CD4-positive, alpha-beta T cell (primary cell): ENCODE results near the gene NOS1AP. TPM values are rescaled to one million over a fixed set of nuclear protein-coding genes. Genes with fewer than 3 reads are reported as not detected.

Experiments
- ATAC-seq: fragments of 200-7000 bp; cut with Tn5 transposase; one replicate; pipeline ENCODE4 v1.10.0; 2022; ENCODE audit warnings: mild to moderate bottlenecking; ENCODE audit not compliant: poor library complexity
- CTCF ChIA-PET: fragments of 350-600 bp; sonication (Branson Sonifier 250); formaldehyde crosslinking; loops from one replicate; lab custom pipeline; 2021; ENCODE audit warnings: antibody characterized with exemption, inconsistent platforms; lab: Charles Lee
- POLR2A ChIA-PET: fragments of 350-600 bp; sonication (Branson Sonifier 250); formaldehyde crosslinking; loops from one replicate; lab custom pipeline; 2021; ENCODE audit warnings: antibody characterized with exemption, inconsistent platforms; lab: Charles Lee
- DNase-seq, 14 experiments: peaks; one replicate each; pipeline ENCODE4 v3.0.0-alpha.2; 2013 to 2020; ENCODE audit warnings: mixed read lengths in 2 of 14
- H3K27ac ChIP-seq, 2 donors: one replicate each; pipeline versions ENCODE4 v1.5.1 to v1.7.0; 2013; ENCODE audit warnings: low read length in 2 of 2, low read depth in 1 of 2, mild to moderate bottlenecking in 1 of 2
- H3K27me3 ChIP-seq, 2 experiments: 1 replicate in 1 of 2; 2 replicates in 1 of 2; pipeline versions ENCODE4 v1.6.1 to v1.7.0; 2013; ENCODE audit warnings: low read length in 2 of 2, control low read depth in 1 of 2, mild to moderate bottlenecking in 1 of 2, moderate library complexity in 1 of 2; ENCODE audit not compliant: insufficient read depth in 2 of 2, control insufficient read depth in 1 of 2
- H3K36me3 ChIP-seq: one replicate; pipeline ENCODE4 v1.6.1; 2013; ENCODE audit warnings: low read length, control low read depth; ENCODE audit not compliant: insufficient read depth
- H3K4me1 ChIP-seq: one replicate; pipeline ENCODE4 v1.6.1; 2013; ENCODE audit warnings: low read length, control low read depth; ENCODE audit not compliant: insufficient read depth
- H3K4me3 ChIP-seq: one replicate; pipeline ENCODE4 v1.5.1; 2013; ENCODE audit warnings: mild to moderate bottlenecking, low read length, moderate library complexity
- H3K9me3 ChIP-seq, 2 experiments: 1 replicate in 1 of 2; 2 replicates in 1 of 2; pipeline versions ENCODE4 v1.6.1 to v1.7.0; 2013; ENCODE audit warnings: low read length in 2 of 2, mild to moderate bottlenecking in 2 of 2, control low read depth in 1 of 2, moderate library complexity in 1 of 2; ENCODE audit not compliant: control insufficient read depth in 1 of 2, insufficient read depth in 1 of 2
- H3K27ac Mint-ChIP-seq: one replicate; pipeline ENCODE4 v1.8.0; 2020; ENCODE audit warnings: mixed read lengths
- H3K27me3 Mint-ChIP-seq: one replicate; pipeline ENCODE4 v1.8.0; 2021; ENCODE audit warnings: mixed read lengths
- H3K36me3 Mint-ChIP-seq: one replicate; pipeline ENCODE4 v1.8.0; 2021; ENCODE audit warnings: low read depth, mixed read lengths
- H3K4me1 Mint-ChIP-seq: one replicate; pipeline ENCODE4 v1.8.0; 2021; ENCODE audit warnings: low read depth, mixed read lengths
- H3K4me3 Mint-ChIP-seq: one replicate; pipeline ENCODE4 v1.8.0; 2020; ENCODE audit warnings: mild to moderate bottlenecking, mixed read lengths
- H3K9me3 Mint-ChIP-seq: one replicate; pipeline ENCODE4 v1.8.0; 2020; ENCODE audit warnings: mixed read lengths
- intact Hi-C, 2 experiments: fragments of 100-400 bp; cut with DNase I in 1 of 2; cut with micrococcal nuclease in 1 of 2; formaldehyde crosslinking; loops; one replicate each; pipeline versions ENCODE4 v1.15.1 to v1.9.0; 2023 to 2025; cut with DNase I, micrococcal nuclease
- total RNA-seq, 174 experiments: library from RNA in 2 of 174; stranded (reverse) in 2 of 174; gene quantifications; one replicate each; pipeline ENCODE4 v1.2.3 and lab custom pipeline; 2021 to 2026
- TF ChIP-seq, protein P1 (sequence below): fragments of 200-600 bp; IDR thresholded peaks from one replicate; pipeline ENCODE4 v1.8.0; 2022; ENCODE audit warnings: antibody characterized with exemption, mild to moderate bottlenecking

NOS1AP gene
- total RNA-seq, 2 experiments from 2014 or later, result not detected

DNA sequence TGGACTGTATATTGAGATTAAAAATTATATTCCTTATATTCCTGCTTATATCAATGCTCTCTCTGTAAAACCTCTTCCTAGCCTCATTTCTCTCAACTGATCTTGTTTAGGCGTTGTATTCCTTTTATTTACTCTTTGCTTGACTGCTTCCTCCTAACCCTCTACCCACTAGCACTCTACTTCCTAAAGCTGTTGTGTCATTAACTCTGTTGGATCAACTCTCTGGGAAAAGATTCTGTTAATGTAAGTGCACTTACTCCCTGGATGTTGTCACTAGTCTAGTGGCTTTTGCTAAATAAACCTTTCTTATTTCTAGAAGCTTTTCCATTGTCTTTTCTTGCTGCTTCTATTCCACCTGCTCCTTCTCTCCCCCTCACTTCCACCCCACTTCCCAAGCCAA is 300.7 kb downstream of the NOS1AP start:
- no peak overlapping the region for H3K27ac Mint-ChIP-seq
- no peak overlapping the region for H3K4me3 Mint-ChIP-seq
- CTCF ChIA-PET, result no interaction called here

DNA sequence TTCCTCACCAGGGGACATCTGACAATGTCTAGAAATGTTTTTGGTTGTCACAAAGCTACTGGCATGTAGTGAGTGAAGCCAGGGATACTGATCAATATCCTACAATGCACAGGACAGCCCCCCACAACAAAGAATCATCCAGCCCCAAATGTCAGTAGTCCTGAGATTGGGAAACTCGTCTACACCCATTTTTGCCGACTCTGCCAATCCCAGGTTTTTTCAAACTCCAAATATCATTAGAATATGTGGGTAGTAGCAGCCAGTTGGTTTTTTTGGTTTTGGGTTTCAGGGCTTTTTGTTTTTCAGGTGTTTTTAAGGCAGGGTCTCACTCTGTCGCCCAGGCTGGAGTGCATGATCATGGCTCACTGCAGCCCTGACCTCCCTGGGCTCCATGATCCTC is 301.2 kb downstream of the NOS1AP start:
- no peak for DNase-seq
- no peak overlapping the region for H3K4me3 ChIP-seq
- ChIA-PET CTCF (no interaction called here), POLR2A (no interaction called here)
- H3K27ac ChIP-seq, result no peak overlapping the region
- Mint-ChIP-seq H3K27me3 (no peaks in the 10 kb centered on the region), H3K36me3 (no peaks in the 10 kb centered on the region), H3K4me3 (no peak overlapping the region), H3K4me1 (no peaks in the 10 kb centered on the region), H3K27ac (no peak overlapping the region), H3K9me3 (no peaks in the 10 kb centered on the region)
- H3K4me1 ChIP-seq, result no peaks in the 10 kb centered on the region
- no peaks in the 10 kb centered on the region for H3K9me3 ChIP-seq
- H3K27me3 ChIP-seq, result no peaks in the 10 kb centered on the region
- no peaks in the 10 kb centered on the region for H3K36me3 ChIP-seq
- intact Hi-C loops, result no loop called here
- TF ChIP-seq, protein P1, sequence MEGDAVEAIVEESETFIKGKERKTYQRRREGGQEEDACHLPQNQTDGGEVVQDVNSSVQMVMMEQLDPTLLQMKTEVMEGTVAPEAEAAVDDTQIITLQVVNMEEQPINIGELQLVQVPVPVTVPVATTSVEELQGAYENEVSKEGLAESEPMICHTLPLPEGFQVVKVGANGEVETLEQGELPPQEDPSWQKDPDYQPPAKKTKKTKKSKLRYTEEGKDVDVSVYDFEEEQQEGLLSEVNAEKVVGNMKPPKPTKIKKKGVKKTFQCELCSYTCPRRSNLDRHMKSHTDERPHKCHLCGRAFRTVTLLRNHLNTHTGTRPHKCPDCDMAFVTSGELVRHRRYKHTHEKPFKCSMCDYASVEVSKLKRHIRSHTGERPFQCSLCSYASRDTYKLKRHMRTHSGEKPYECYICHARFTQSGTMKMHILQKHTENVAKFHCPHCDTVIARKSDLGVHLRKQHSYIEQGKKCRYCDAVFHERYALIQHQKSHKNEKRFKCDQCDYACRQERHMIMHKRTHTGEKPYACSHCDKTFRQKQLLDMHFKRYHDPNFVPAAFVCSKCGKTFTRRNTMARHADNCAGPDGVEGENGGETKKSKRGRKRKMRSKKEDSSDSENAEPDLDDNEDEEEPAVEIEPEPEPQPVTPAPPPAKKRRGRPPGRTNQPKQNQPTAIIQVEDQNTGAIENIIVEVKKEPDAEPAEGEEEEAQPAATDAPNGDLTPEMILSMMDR, result no peak
- no peak for ATAC-seq

More for the DNA sequence above, 300.7 kb downstream of the NOS1AP start:
- DNase-seq (no peak), ATAC-seq (no peak)
- intact Hi-C loops, result no loop called here
- Histone ChIP-seq H3K4me1 (no peaks in the 10 kb centered on the region), H3K27ac (no peak overlapping the region), H3K4me3 (no peak overlapping the region), H3K27me3 (no peaks in the 10 kb centered on the region), H3K9me3 (no peaks in the 10 kb centered on the region), H3K36me3 (no peaks in the 10 kb centered on the region)
- no peaks in the 10 kb centered on the region for H3K9me3 Mint-ChIP-seq
- no peaks in the 10 kb centered on the region for H3K4me1 Mint-ChIP-seq
- TF ChIP-seq, protein P1, result no peak
- H3K36me3 Mint-ChIP-seq, result no peaks in the 10 kb centered on the region
- H3K27me3 Mint-ChIP-seq, result no peaks in the 10 kb centered on the region
- POLR2A ChIA-PET, result no interaction called here

DNA sequence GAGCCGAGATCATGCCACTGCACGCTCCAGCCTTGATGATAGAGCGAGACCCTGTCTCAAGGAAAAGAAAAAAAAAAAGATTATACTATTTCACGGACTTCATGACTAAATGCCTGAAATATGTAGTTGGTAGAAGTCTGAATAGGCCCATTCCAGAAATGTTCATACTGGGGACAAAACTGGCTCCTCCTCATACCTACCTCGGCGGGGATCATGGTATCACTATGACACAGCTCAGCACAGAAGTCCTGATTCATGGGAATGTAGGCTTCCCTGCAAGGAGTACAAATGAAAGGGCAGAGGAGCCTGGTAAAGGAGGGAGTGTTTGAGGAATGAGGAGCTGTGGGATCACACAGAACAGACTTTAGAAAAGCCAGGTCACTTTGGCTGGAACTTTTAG is 302.1 kb downstream of the NOS1AP start:
- no peak for DNase-seq
- H3K4me3 Mint-ChIP-seq, result no peak overlapping the region
- ATAC-seq, result no peak
- CTCF ChIA-PET, result no interaction called here
- no peaks in the 10 kb centered on the region for H3K36me3 Mint-ChIP-seq
- H3K9me3 ChIP-seq, result no peaks in the 10 kb centered on the region
- no peaks in the 10 kb centered on the region for H3K4me1 ChIP-seq
- H3K27ac Mint-ChIP-seq, result no peak overlapping the region
- POLR2A ChIA-PET, result no interaction called here
- H3K36me3 ChIP-seq, result no peaks in the 10 kb centered on the region
- no peaks in the 10 kb centered on the region for H3K27me3 ChIP-seq
- H3K27me3 Mint-ChIP-seq, result no peaks in the 10 kb centered on the region
- no peaks in the 10 kb centered on the region for H3K9me3 Mint-ChIP-seq
- intact Hi-C loops, result no loop called here
- H3K4me1 Mint-ChIP-seq, result no peaks in the 10 kb centered on the region
- TF ChIP-seq, protein P1, result no peak
- H3K4me3 ChIP-seq, result no peak overlapping the region
- H3K27ac ChIP-seq, result no peak overlapping the region
